ENCODE data around the gene TIMP3. TPM values are rescaled to one million over a fixed set of nuclear protein-coding genes. Genes with fewer than 3 reads are reported as not detected.

TIMP3 gene
- polyA plus RNA-seq, 3 donors, result not detected

- Histone ChIP-seq H3K27ac (ENCODE audit: low read depth in 1 of 2, low read length in 2 of 2) (no peak overlapping the region), H3K4me3 (replicated peaks in 1 of 3; ENCODE audit: low read depth in 2 of 3, low read length in 3 of 3) (no peak overlapping the region), H3K4me2 (replicated peaks; ENCODE audit: extremely low read depth, low read length, poor library complexity, severe bottlenecking) (no peak overlapping the region), H4K20me1 (ENCODE audit: insufficient read depth, low read length) (no peaks in the 10 kb centered on the region), H3K36me3 (replicated peaks in 1 of 2; ENCODE audit: control insufficient read depth in 1 of 2, insufficient read depth in 2 of 2, low read length in 2 of 2) (no peaks in the 10 kb centered on the region), H3K79me2 (ENCODE audit: insufficient read depth, low read length) (no peaks in the 10 kb centered on the region), H3K4me1 (ENCODE audit: control insufficient read depth in 1 of 2, insufficient read depth in 2 of 2, low read length in 2 of 2) (no peaks in the 10 kb centered on the region), H2AFZ (ENCODE audit: insufficient read depth, low read depth, low read length, poor library complexity, severe bottlenecking) (no peak overlapping the region), H3K9me3 (replicated peaks in 1 of 2; ENCODE audit: control insufficient read depth in 1 of 2, insufficient read depth in 1 of 2, low read length in 2 of 2) (no peaks in the 10 kb centered on the region), H3K9ac (ENCODE audit: insufficient read depth, low read length, poor library complexity, severe bottlenecking) (no peak overlapping the region), H3K27me3 (ENCODE audit: control insufficient read depth in 2 of 2, insufficient read depth in 2 of 2, low read length in 2 of 2) (no peaks in the 10 kb centered on the region)
- intact Hi-C loops (cut with micrococcal nuclease), result no loop called here
- DNase-seq, result no peak
- H3K4me3 Mint-ChIP-seq, result no peak overlapping the region
- H3K27ac Mint-ChIP-seq, result no peak overlapping the region
- TF ChIP-seq CTCF (IDR thresholded peaks at IDR 0.05), result no peak
- H3K9me3 Mint-ChIP-seq, result peaks cover 0 to 3% (median 0%) of the 10 kb centered on the region in 7 donors
- WGBS (ENCODE audit: insufficient coverage), result 66% methylated on average over 2 of the region's 5 CpGs
- no peaks in the 10 kb centered on the region for H3K27me3 Mint-ChIP-seq (ENCODE audit: low read depth in 3 of 3)
- peaks cover 5% of the 10 kb centered on the region for H3K4me1 Mint-ChIP-seq
- H3K36me3 Mint-ChIP-seq, result no peaks in the 10 kb centered on the region
These were observed 102.0 kb downstream of the TIMP3 start for GRCh38 chr22:32903507-32903906.

GRCh38 chr22:32904044-32904443 is 102.5 kb downstream of the TIMP3 start:
- H3K4me3 ChIP-seq (replicated peaks in 1 of 3; ENCODE audit: low read depth in 2 of 3, low read length in 3 of 3), result no peak overlapping the region
- no peaks in the 10 kb centered on the region for H3K79me2 ChIP-seq (ENCODE audit: insufficient read depth, low read length)
- no peaks in the 10 kb centered on the region for H3K9me3 ChIP-seq (replicated peaks in 1 of 2; ENCODE audit: control insufficient read depth in 1 of 2, insufficient read depth in 1 of 2, low read length in 2 of 2)
- H3K9me3 Mint-ChIP-seq, result peaks cover 0 to 3% (median 0%) of the 10 kb centered on the region in 7 donors
- DNase-seq, result no peak
- H3K4me2 ChIP-seq (replicated peaks; ENCODE audit: extremely low read depth, low read length, poor library complexity, severe bottlenecking), result no peak overlapping the region
- no peak overlapping the region for H3K27ac Mint-ChIP-seq
- H3K27me3 Mint-ChIP-seq (ENCODE audit: low read depth in 3 of 3), result peaks cover 0 to 2% (median 0%) of the 10 kb centered on the region in 3 donors
- intact Hi-C loops (cut with micrococcal nuclease), result no loop called here
- no peaks in the 10 kb centered on the region for H4K20me1 ChIP-seq (ENCODE audit: insufficient read depth, low read length)
- H3K36me3 ChIP-seq (replicated peaks in 1 of 2; ENCODE audit: control insufficient read depth in 1 of 2, insufficient read depth in 2 of 2, low read length in 2 of 2), result no peaks in the 10 kb centered on the region
- no peaks in the 10 kb centered on the region for H3K36me3 Mint-ChIP-seq
- no peak overlapping the region for H3K9ac ChIP-seq (ENCODE audit: insufficient read depth, low read length, poor library complexity, severe bottlenecking)
- no peak overlapping the region for H2AFZ ChIP-seq (ENCODE audit: insufficient read depth, low read depth, low read length, poor library complexity, severe bottlenecking)
- no peaks in the 10 kb centered on the region for H3K4me1 ChIP-seq (ENCODE audit: control insufficient read depth in 1 of 2, insufficient read depth in 2 of 2, low read length in 2 of 2)
- peaks cover 5% of the 10 kb centered on the region for H3K4me1 Mint-ChIP-seq
- no peak for TF ChIP-seq CTCF (IDR thresholded peaks at IDR 0.05)
- H3K4me3 Mint-ChIP-seq, result no peak overlapping the region
- no peaks in the 10 kb centered on the region for H3K27me3 ChIP-seq (ENCODE audit: control insufficient read depth in 2 of 2, insufficient read depth in 2 of 2, low read length in 2 of 2)
- 100% methylated on average over 2 of the region's 3 CpGs for WGBS (ENCODE audit: insufficient coverage)
- H3K27ac ChIP-seq (ENCODE audit: low read depth in 1 of 2, low read length in 2 of 2), result no peak overlapping the region
